Measurements from ENCODE around the gene LOC101059915.

LOC101059915 gene

DNA sequence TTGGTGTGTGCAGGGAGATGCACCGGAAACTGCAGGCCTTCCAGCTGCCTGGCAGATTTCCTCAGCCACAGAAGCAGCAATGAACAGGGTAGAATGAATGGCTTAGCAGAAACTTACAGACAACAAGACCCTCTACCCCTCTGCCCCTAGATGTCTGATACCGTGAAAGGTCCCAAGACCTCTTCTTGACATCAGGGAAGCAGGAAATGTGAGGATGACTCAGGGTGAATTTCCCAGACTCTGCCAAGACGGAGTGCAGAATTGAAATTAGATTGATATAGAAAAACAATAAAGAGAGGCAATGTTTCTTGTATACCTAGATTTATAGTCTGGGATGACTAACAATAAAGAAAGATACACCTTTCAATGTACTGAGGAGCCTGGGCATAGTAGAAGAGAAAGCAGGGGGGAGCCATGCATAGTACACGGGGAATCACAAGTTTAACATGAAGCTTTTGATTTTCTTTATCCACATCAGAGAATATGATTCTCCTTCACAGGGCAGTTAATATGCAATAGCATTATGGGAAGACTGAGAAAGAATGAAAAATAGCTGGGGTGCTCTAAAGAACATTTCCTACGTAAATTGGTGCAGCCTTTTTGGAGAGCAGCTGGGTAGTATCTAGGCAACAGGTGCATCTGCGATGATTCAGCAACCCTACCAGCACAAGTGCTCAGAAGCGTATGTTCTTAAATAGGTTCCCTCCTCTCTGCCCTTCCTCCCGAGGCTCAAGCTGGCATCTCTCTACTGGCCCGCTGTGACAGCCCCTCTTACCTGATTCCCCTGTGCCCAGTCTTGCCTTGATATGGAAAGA, 30.7 kb upstream of the LOC101059915 start (continued):
- TF ChIP-seq, protein P1, sequence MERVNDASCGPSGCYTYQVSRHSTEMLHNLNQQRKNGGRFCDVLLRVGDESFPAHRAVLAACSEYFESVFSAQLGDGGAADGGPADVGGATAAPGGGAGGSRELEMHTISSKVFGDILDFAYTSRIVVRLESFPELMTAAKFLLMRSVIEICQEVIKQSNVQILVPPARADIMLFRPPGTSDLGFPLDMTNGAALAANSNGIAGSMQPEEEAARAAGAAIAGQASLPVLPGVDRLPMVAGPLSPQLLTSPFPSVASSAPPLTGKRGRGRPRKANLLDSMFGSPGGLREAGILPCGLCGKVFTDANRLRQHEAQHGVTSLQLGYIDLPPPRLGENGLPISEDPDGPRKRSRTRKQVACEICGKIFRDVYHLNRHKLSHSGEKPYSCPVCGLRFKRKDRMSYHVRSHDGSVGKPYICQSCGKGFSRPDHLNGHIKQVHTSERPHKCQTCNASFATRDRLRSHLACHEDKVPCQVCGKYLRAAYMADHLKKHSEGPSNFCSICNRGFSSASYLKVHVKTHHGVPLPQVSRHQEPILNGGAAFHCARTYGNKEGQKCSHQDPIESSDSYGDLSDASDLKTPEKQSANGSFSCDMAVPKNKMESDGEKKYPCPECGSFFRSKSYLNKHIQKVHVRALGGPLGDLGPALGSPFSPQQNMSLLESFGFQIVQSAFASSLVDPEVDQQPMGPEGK (CRISPR knock-in tag; IDR thresholded peaks at IDR 0.05; ENCODE audit: borderline replicate concordance) = no peak
- TF ChIP-seq GLIS3 (CRISPR knock-in tag; IDR thresholded peaks at IDR 0.05) = no peak

DNA sequence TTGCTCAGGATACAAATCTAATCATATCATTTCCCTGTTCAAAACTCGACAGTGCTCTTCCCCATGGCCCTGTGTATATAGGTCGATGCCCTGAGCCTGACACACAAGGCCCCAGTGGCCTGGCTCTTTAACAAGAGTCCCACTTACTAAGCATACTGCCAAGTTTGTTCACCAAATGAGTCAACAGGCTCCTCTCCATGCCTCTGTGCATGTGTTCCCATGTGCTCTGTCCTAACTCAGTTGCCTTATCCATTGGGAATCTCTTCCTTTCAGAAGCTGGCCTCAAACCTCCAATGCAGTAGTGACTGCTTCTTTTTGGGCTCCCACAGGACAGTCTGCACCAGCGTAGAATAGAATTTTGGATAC, 30.1 kb upstream of the LOC101059915 start:
- no peak; the same call in 2 of the 3 replicates for ATAC-seq
- TF ChIP-seq ZC3H10 (CRISPR knock-in tag; IDR thresholded peaks at IDR 0.05) (no peak), ZNF8 (CRISPR knock-in tag; IDR thresholded peaks at IDR 0.05) (no peak), SNAI2 (CRISPR knock-in tag; IDR thresholded peaks at IDR 0.05) (no peak), ESRRG (CRISPR knock-in tag; IDR thresholded peaks at IDR 0.05) (no peak), BACH2 (CRISPR knock-in tag; IDR thresholded peaks at IDR 0.05; ENCODE audit: borderline replicate concordance) (no peak), GLIS3 (CRISPR knock-in tag; IDR thresholded peaks at IDR 0.05) (no peak), RARB (CRISPR knock-in tag; IDR thresholded peaks at IDR 0.05) (no peak), ISL1 (CRISPR knock-in tag; IDR thresholded peaks at IDR 0.05) (no peak), ZNF70 (CRISPR knock-in tag; IDR thresholded peaks at IDR 0.05) (no peak), ZFP30 (CRISPR knock-in tag; IDR thresholded peaks at IDR 0.05) (no peak), ARNTL (CRISPR knock-in tag; IDR thresholded peaks at IDR 0.05; ENCODE audit: borderline replicate concordance, low read depth) (no peak)
- TF ChIP-seq, protein P2, sequence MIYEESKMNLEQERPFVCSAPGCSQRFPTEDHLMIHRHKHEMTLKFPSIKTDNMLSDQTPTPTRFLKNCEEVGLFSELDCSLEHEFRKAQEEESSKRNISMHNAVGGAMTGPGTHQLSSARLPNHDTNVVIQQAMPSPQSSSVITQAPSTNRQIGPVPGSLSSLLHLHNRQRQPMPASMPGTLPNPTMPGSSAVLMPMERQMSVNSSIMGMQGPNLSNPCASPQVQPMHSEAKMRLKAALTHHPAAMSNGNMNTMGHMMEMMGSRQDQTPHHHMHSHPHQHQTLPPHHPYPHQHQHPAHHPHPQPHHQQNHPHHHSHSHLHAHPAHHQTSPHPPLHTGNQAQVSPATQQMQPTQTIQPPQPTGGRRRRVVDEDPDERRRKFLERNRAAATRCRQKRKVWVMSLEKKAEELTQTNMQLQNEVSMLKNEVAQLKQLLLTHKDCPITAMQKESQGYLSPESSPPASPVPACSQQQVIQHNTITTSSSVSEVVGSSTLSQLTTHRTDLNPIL (CRISPR knock-in tag; IDR thresholded peaks at IDR 0.05; ENCODE audit: low read depth) = no peak
- TF ChIP-seq, protein P3, sequence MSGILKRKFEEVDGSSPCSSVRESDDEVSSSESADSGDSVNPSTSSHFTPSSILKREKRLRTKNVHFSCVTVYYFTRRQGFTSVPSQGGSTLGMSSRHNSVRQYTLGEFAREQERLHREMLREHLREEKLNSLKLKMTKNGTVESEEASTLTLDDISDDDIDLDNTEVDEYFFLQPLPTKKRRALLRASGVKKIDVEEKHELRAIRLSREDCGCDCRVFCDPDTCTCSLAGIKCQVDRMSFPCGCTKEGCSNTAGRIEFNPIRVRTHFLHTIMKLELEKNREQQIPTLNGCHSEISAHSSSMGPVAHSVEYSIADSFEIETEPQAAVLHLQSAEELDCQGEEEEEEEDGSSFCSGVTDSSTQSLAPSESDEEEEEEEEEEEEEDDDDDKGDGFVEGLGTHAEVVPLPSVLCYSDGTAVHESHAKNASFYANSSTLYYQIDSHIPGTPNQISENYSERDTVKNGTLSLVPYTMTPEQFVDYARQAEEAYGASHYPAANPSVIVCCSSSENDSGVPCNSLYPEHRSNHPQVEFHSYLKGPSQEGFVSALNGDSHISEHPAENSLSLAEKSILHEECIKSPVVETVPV (CRISPR knock-in tag; IDR thresholded peaks at IDR 0.05) = no peak

DNA sequence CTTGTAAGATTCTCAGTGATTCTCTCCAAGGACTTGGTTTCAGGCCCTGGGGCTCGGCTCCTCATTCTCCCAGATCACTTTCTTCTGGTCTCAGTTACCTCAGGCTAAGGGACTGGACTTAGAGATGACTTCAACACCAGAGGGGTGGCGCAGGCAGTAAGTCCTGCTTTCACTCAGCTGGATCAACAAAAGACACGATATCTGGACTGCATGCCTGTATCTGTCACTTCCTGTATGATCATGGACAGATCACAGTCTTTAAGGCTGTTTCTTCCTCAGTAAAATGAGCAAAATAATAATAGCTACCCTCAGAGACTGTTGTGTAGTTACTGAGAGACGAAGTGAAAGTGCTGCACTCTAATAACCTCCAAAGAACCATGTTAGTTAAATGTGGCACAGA, 29.5 kb upstream of the LOC101059915 start:
- peak; percentile 70 for ATAC-seq
- TF ChIP-seq, protein P4, sequence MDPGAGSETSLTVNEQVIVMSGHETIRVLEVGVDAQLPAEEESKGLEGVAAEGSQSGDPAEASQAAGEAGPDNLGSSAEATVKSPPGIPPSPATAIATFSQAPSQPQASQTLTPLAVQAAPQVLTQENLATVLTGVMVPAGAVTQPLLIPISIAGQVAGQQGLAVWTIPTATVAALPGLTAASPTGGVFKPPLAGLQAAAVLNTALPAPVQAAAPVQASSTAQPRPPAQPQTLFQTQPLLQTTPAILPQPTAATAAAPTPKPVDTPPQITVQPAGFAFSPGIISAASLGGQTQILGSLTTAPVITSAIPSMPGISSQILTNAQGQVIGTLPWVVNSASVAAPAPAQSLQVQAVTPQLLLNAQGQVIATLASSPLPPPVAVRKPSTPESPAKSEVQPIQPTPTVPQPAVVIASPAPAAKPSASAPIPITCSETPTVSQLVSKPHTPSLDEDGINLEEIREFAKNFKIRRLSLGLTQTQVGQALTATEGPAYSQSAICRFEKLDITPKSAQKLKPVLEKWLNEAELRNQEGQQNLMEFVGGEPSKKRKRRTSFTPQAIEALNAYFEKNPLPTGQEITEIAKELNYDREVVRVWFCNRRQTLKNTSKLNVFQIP (CRISPR knock-in tag; IDR thresholded peaks at IDR 0.05; ENCODE audit: borderline replicate concordance, low read depth) = no peak
- no peak for TF ChIP-seq ZFP30 (CRISPR knock-in tag; IDR thresholded peaks at IDR 0.05)
- TF ChIP-seq TOX (CRISPR knock-in tag; IDR thresholded peaks at IDR 0.05; ENCODE audit: borderline replicate concordance) = no peak
- no peak for TF ChIP-seq ISL1 (CRISPR knock-in tag; IDR thresholded peaks at IDR 0.05)
- no peak for TF ChIP-seq ZNF565 (CRISPR knock-in tag; conservative IDR thresholded peaks at IDR 0.05; ENCODE audit: low read depth)
- no peak for TF ChIP-seq OSR1 (CRISPR knock-in tag; IDR thresholded peaks at IDR 0.05)
- no peak for TF ChIP-seq ARNTL (CRISPR knock-in tag; IDR thresholded peaks at IDR 0.05; ENCODE audit: borderline replicate concordance, low read depth)
- no peak for TF ChIP-seq ZC3H10 (CRISPR knock-in tag; IDR thresholded peaks at IDR 0.05)
- TF ChIP-seq, protein P3 (CRISPR knock-in tag; IDR thresholded peaks at IDR 0.05) = no peak
- TF ChIP-seq PPARA (CRISPR knock-in tag; IDR thresholded peaks at IDR 0.05; ENCODE audit: borderline replicate concordance) = no peak
- TF ChIP-seq RARB (CRISPR knock-in tag; IDR thresholded peaks at IDR 0.05) = no peak
- TF ChIP-seq ZNF8 (CRISPR knock-in tag; IDR thresholded peaks at IDR 0.05) = no peak
- TF ChIP-seq, protein P1 (CRISPR knock-in tag; IDR thresholded peaks at IDR 0.05; ENCODE audit: borderline replicate concordance) = no peak
- TF ChIP-seq, protein P2 (CRISPR knock-in tag; IDR thresholded peaks at IDR 0.05; ENCODE audit: low read depth) = no peak
- TF ChIP-seq ZNF70 (CRISPR knock-in tag; IDR thresholded peaks at IDR 0.05) = no peak
- no peak for TF ChIP-seq CSDC2 (CRISPR knock-in tag; IDR thresholded peaks at IDR 0.05)
- no peak for TF ChIP-seq GLIS3 (CRISPR knock-in tag; IDR thresholded peaks at IDR 0.05)

All from SK-N-SH treated with all-trans-retinoic acid at 6 μM for 48 hours (cell line).